Esophagus squamous epithelium (tissue), 5 donors: ENCODE results near the gene DPY19L2. TPM values are rescaled to one million over a fixed set of nuclear protein-coding genes. Genes with fewer than 3 reads are reported as not detected.
"Not testable (repeated sequence)": the region's sequence is repeated elsewhere in the genome, so short reads cannot be mapped to it uniquely, and the experiment has no call there.

Source experiments
- DNase-seq: peaks from one replicate; lab custom pipeline; 2025; lab: John Stamatoyannopoulos, UW
- H3K27ac ChIP-seq, 4 donors: fragments of 200-600 bp; sonication (generic); one replicate each; pipeline ENCODE4 v1.5.1; 2016 to 2019; ENCODE audit warnings: mild to moderate bottlenecking in 1 of 4
- H3K27me3 ChIP-seq, 4 donors: fragments of 200-600 bp; sonication (generic); 1 replicate in 3 of 4; 2 replicates in 1 of 4; pipeline versions ENCODE4 v1.5.1 to v1.6.0; 2017 to 2021; ENCODE audit warnings: antibody characterized with exemption in 1 of 4
- H3K36me3 ChIP-seq, 3 donors: fragments of 200-600 bp; sonication (generic); one replicate each; pipeline ENCODE4 v1.5.1; 2016 to 2019
- H3K4me1 ChIP-seq, 3 donors: fragments of 200-600 bp; sonication (generic); one replicate each; pipeline ENCODE4 v1.5.1; 2017 to 2019
- H3K4me3 ChIP-seq, 4 donors: fragments of 200-600 bp; sonication (generic); 1 replicate in 3 of 4; 2 replicates in 1 of 4; pipeline ENCODE4 v1.5.1; 2016 to 2019; ENCODE audit warnings: mild to moderate bottlenecking in 2 of 4, moderate library complexity in 1 of 4
- H3K9me3 ChIP-seq, 3 donors: fragments of 200-600 bp; sonication (generic); one replicate each; pipeline ENCODE4 v1.5.1; 2016 to 2019
- WGBS, 2 donors: methylation state at CpG; one replicate each; pipeline ENCODE4 v1.1.5; 2018; 5-methylcytosine and 5-hydroxymethylcytosine counted together
- intact Hi-C: fragments of 100-400 bp; cut with DNase I; formaldehyde crosslinking; loops from one replicate; pipeline ENCODE4 v1.15.0; 2022
- total RNA-seq, 4 donors: library from RNA; depleted of rRNA; stranded (reverse); fragments of >200 nt; gene quantifications; one replicate each; pipeline ENCODE4 v1.1.0, GENCODE V29; 2016
- donor health status: DM: yes; HTN: yes; CAD: no.

The DPY19L2 gene
- total RNA-seq, 4 donors from 2014 or later: 0.15 to 7.1 (median 1.0) TPM

GRCh38 chr12:63624258-63624657 lies 44.0 kb downstream of the DPY19L2 start:
- H3K9me3 ChIP-seq, DNase-seq, H3K36me3 ChIP-seq, H3K4me1 ChIP-seq, H3K27ac ChIP-seq, H3K27me3 ChIP-seq, H3K4me3 ChIP-seq, intact Hi-C loops: not testable (repeated sequence)
- 89 to 94% methylated on average over 4 of the region's 4 CpGs for WGBS, 2 donors

GRCh38 chr12:63615544-63615943 lies 52.7 kb downstream of the DPY19L2 start:
- H3K4me1 ChIP-seq, H3K9me3 ChIP-seq, intact Hi-C loops, DNase-seq, H3K4me3 ChIP-seq, H3K27ac ChIP-seq, H3K27me3 ChIP-seq, H3K36me3 ChIP-seq: not testable (repeated sequence)
- 83% methylated on average over 1 of the region's 1 CpG; no CpG with 5 or more reads in 1 of the 2 donors for WGBS, 2 donors

- H3K4me1 ChIP-seq, H3K9me3 ChIP-seq, H3K27me3 ChIP-seq, H3K27ac ChIP-seq, DNase-seq, H3K4me3 ChIP-seq, intact Hi-C loops, H3K36me3 ChIP-seq: not testable (repeated sequence)
- 44 to 56% methylated on average over 2 of the region's 2 CpGs for WGBS, 2 donors
These were observed 57.0 kb downstream of the DPY19L2 start for GRCh38 chr12:63611285-63611684.

- H3K4me3 ChIP-seq, H3K4me1 ChIP-seq, H3K27ac ChIP-seq, DNase-seq, H3K36me3 ChIP-seq, H3K9me3 ChIP-seq, H3K27me3 ChIP-seq, intact Hi-C loops: not testable (repeated sequence)
These were observed 59.0 kb downstream of the DPY19L2 start for GRCh38 chr12:63609281-63609680.

- intact Hi-C loops, H3K27me3 ChIP-seq, DNase-seq, H3K27ac ChIP-seq, H3K9me3 ChIP-seq, H3K36me3 ChIP-seq, H3K4me1 ChIP-seq, H3K4me3 ChIP-seq: not testable (repeated sequence)
- 71% methylated on average over 1 of the region's 3 CpGs; no CpG with 5 or more reads in 1 of the 2 donors for WGBS, 2 donors
These were observed 63.3 kb downstream of the DPY19L2 start for GRCh38 chr12:63604985-63605384.

GRCh38 chr12:63594828-63595227 lies 73.5 kb downstream of the DPY19L2 start:
- H3K4me1 ChIP-seq, H3K36me3 ChIP-seq, H3K9me3 ChIP-seq, H3K27ac ChIP-seq, intact Hi-C loops, DNase-seq, H3K27me3 ChIP-seq, H3K4me3 ChIP-seq: not testable (repeated sequence)
- 50 to 53% methylated on average over 4 of the region's 4 CpGs for WGBS, 2 donors

- H3K4me3 ChIP-seq, H3K27ac ChIP-seq, intact Hi-C loops, H3K9me3 ChIP-seq, H3K36me3 ChIP-seq, H3K4me1 ChIP-seq, H3K27me3 ChIP-seq, DNase-seq: not testable (repeated sequence)
- WGBS, 2 donors: 76 to 80% methylated on average over 3 of the region's 3 CpGs
These were observed 83.9 kb downstream of the DPY19L2 start for GRCh38 chr12:63584426-63584825.

GRCh38 chr12:63583289-63583688 lies 85.0 kb downstream of the DPY19L2 start:
- H3K4me3 ChIP-seq, H3K27ac ChIP-seq, H3K36me3 ChIP-seq, DNase-seq, H3K9me3 ChIP-seq, intact Hi-C loops, H3K27me3 ChIP-seq, H3K4me1 ChIP-seq: not testable (repeated sequence)
- WGBS, 2 donors: 57 to 92% methylated on average over 1 of the region's 1 CpG

GRCh38 chr12:63577631-63578030 lies 90.7 kb downstream of the DPY19L2 start:
- H3K9me3 ChIP-seq, intact Hi-C loops, H3K36me3 ChIP-seq, H3K4me1 ChIP-seq, H3K27ac ChIP-seq, DNase-seq, H3K4me3 ChIP-seq, H3K27me3 ChIP-seq: not testable (repeated sequence)
- 64 to 69% methylated on average over 2 of the region's 2 CpGs for WGBS, 2 donors

- WGBS, 2 donors: 97 to 100% methylated on average over 1 to 4 of the region's 4 CpGs
- DNase-seq, H3K27me3 ChIP-seq, H3K4me3 ChIP-seq, H3K36me3 ChIP-seq, H3K27ac ChIP-seq, intact Hi-C loops, H3K4me1 ChIP-seq, H3K9me3 ChIP-seq: not testable (repeated sequence)
These were observed 96.3 kb downstream of the DPY19L2 start for GRCh38 chr12:63572038-63572437.

GRCh38 chr12:63558445-63558844 lies 109.8 kb downstream of the DPY19L2 start:
- H3K36me3 ChIP-seq, H3K4me3 ChIP-seq, H3K27me3 ChIP-seq, H3K4me1 ChIP-seq, H3K27ac ChIP-seq, intact Hi-C loops, H3K9me3 ChIP-seq, DNase-seq: not testable (repeated sequence)
- whole genome bisulfite sequencing, 2 donors: 88 to 90% methylated on average over 5 to 6 of the region's 6 CpGs

GRCh38 chr12:63551397-63551796 lies 116.9 kb downstream of the DPY19L2 start:
- DNase-seq, H3K4me3 ChIP-seq, H3K27me3 ChIP-seq, H3K9me3 ChIP-seq, H3K4me1 ChIP-seq, intact Hi-C loops, H3K27ac ChIP-seq, H3K36me3 ChIP-seq: not testable (repeated sequence)
- WGBS, 2 donors: 65 to 78% methylated on average over 13 of the region's 13 CpGs

- intact Hi-C loops, H3K4me3 ChIP-seq, H3K27me3 ChIP-seq, H3K36me3 ChIP-seq, H3K4me1 ChIP-seq, H3K9me3 ChIP-seq, DNase-seq, H3K27ac ChIP-seq: not testable (repeated sequence)
- WGBS, 2 donors: 43 to 52% methylated on average over 2 of the region's 2 CpGs
These were observed 119.3 kb downstream of the DPY19L2 start for GRCh38 chr12:63549034-63549433.

GRCh38 chr12:63545298-63545916 lies 122.9 kb downstream of the DPY19L2 start:
- DNase-seq, H3K4me3 ChIP-seq, H3K27me3 ChIP-seq, H3K4me1 ChIP-seq, H3K27ac ChIP-seq, H3K36me3 ChIP-seq, intact Hi-C loops, H3K9me3 ChIP-seq: not testable (repeated sequence)
- 23 to 40% methylated on average over 1 to 3 of the region's 5 CpGs for WGBS, 2 donors
